Sigmoid colon (tissue), 4 donors: ENCODE measurements around the gene ZPR1.

ENCODE experiments used
- CTCF ChIP-seq, 4 experiments: fragments of 450-650 bp in 3 of 4; fragments of 200-600 bp in 1 of 4; IDR thresholded peaks; one replicate each; pipeline ENCODE4 v1.5.1; 2016 to 2019; ENCODE audit warnings: antibody characterized with exemption in 4 of 4, mild to moderate bottlenecking in 3 of 4, moderate library complexity in 2 of 4
- POLR2A ChIP-seq, 2 donors: fragments of 450-650 bp; IDR thresholded peaks; one replicate each; pipeline ENCODE4 v1.6.1; 2016; ENCODE audit warnings: antibody characterized with exemption in 2 of 2, mild to moderate bottlenecking in 2 of 2, moderate library complexity in 2 of 2
- POLR2AphosphoS5 ChIP-seq, 4 donors: sonication (generic); formaldehyde crosslinking; IDR thresholded peaks; one replicate each; pipeline ENCODE4 v1.6.1; 2017; ENCODE audit warnings: antibody characterized with exemption in 4 of 4

- TF ChIP-seq POLR2AphosphoS5 (IDR thresholded peaks at IDR 0.05) (no peak), POLR2A (IDR thresholded peaks at IDR 0.05) (no peak), CTCF (IDR thresholded peaks at IDR 0.05) (no peak)
Observed at GRCh38 chr11:116777056-116777455, 10.8 kb downstream of the ZPR1 start.
